HUDEP-2 (cell line): ENCODE measurements around the gene ZNF554.

Experiments
- DNase-seq, 76 experiments: peaks; one replicate each; lab custom pipeline; 2025; ENCODE audit not compliant: unreplicated experiment in 76 of 76; lab: John Stamatoyannopoulos, UW

ZNF554 gene

GRCh38 chr19:2865334-2866100 lies 45.8 kb downstream of the ZNF554 start:
- no peak for DNase-seq

GRCh38 chr19:2866495-2867024 lies 46.9 kb downstream of the ZNF554 start:
- DNase-seq = no peak

- no peak for DNase-seq
Observed at GRCh38 chr19:2867025-2867991, 47.6 kb downstream of the ZNF554 start, which contains the start of gene ZNF556. ZNF556 (plus strand) TSS chr19:2867335; CDS start chr19:2867422, 87 bp downstream.

GRCh38 chr19:2869618-2870017 lies 50.0 kb downstream of the ZNF554 start:
- DNase-seq = no peak

GRCh38 chr19:2872175-2872574 lies 52.5 kb downstream of the ZNF554 start:
- peak in 2 of 76 experiments; percentile 8 for DNase-seq

- no peak for DNase-seq
Observed at GRCh38 chr19:2877398-2878331, 58.0 kb downstream of the ZNF554 start.

GRCh38 chr19:2883686-2884439 lies 64.2 kb downstream of the ZNF554 start:
- no peak for DNase-seq

- DNase-seq = no peak
Observed at GRCh38 chr19:2885736-2886135, 66.1 kb downstream of the ZNF554 start.
